ENCODE measurements around the gene MAML3. TPM values are rescaled to one million over a fixed set of nuclear protein-coding genes. Genes with fewer than 3 reads are reported as not detected.

The MAML3 gene
- total RNA-seq, 2 donors from 2014 or later: 6.3 to 6.5 TPM

- intact Hi-C loops (cut with DNase I): loop anchor here (5.0 to 10.0 kb wide), 4 partner anchors 84 to 494 kb away; partner anchors contain the start of gene MGST2 (in 1 of the 2)
- DNase-seq (ENCODE audit: low spot score): no peak
These were observed 4.5 kb upstream of the MAML3 start for GRCh38 chr4:140158365-140159030.

GRCh38 chr4:140157341-140157740 is 3.4 kb upstream of the MAML3 start:
- DNase-seq (ENCODE audit: low spot score): no peak
- intact Hi-C loops (cut with DNase I): loop anchor here (5.0 to 10.0 kb wide), 4 partner anchors 85 to 493 kb away; partner anchors contain the start of gene MGST2 (in 1 of the 2)

GRCh38 chr4:140156529-140157171 is 2.7 kb upstream of the MAML3 start:
- intact Hi-C loops (cut with DNase I): loop anchor here (5.0 to 10.0 kb wide), 4 partner anchors 86 to 492 kb away; partner anchors contain the start of gene MGST2 (in 1 of the 2)
- DNase-seq (ENCODE audit: low spot score): no peak

- intact Hi-C loops (cut with DNase I): loop anchor here (5.0 to 10.0 kb wide), 6 partner anchors 98 to 490 kb away; partner anchors contain the start of gene MGST2 (in 1 of the 2)
- DNase-seq (ENCODE audit: low spot score): no peak
These were observed 548 bp upstream of the MAML3 start for GRCh38 chr4:140154572-140154891.

GRCh38 chr4:140153419-140153717 is 616 bp downstream of the MAML3 start:
- intact Hi-C loops (cut with DNase I): loop anchor here (1.0 to 10.0 kb wide), 7 partner anchors 99 to 489 kb away; partner anchors contain the start of gene MGST2 (in 1 of the 2)
- DNase-seq (ENCODE audit: low spot score): no peak

- DNase-seq (ENCODE audit: low spot score): peak; percentile 87
- intact Hi-C loops (cut with DNase I): loop anchor here (1.0 to 10.0 kb wide), 7 partner anchors 99 to 488 kb away; partner anchors contain the start of gene MGST2 (in 1 of the 2)
These were observed 1.1 kb downstream of the MAML3 start for GRCh38 chr4:140152751-140153418.

- peak; percentile 90 for DNase-seq (ENCODE audit: low spot score)
- intact Hi-C loops (cut with DNase I): loop anchor here (5.0 to 10.0 kb wide), 6 partner anchors 100 to 487 kb away; partner anchors contain the start of gene MGST2 (in 1 of the 2)
These were observed 1.8 kb downstream of the MAML3 start for GRCh38 chr4:140152013-140152703.

GRCh38 chr4:140151699-140152012 is 2.3 kb downstream of the MAML3 start:
- intact Hi-C loops (cut with DNase I): loop anchor here (5.0 to 10.0 kb wide), 6 partner anchors 101 to 487 kb away; partner anchors contain the start of gene MGST2 (in 1 of the 2)

GRCh38 chr4:140150886-140151698 is 2.9 kb downstream of the MAML3 start:
- DNase-seq (ENCODE audit: low spot score): peak; percentile 95
- intact Hi-C loops (cut with DNase I): loop anchor here (5.0 to 10.0 kb wide), 6 partner anchors 101 to 486 kb away; partner anchors contain the start of gene MGST2 (in 1 of the 2)

More at GRCh38 chr4:140151699-140152012, 2.3 kb downstream of the MAML3 start:
- DNase-seq (ENCODE audit: low spot score): peak; percentile 89

GRCh38 chr4:140150636-140150885 is 3.4 kb downstream of the MAML3 start:
- intact Hi-C loops (cut with DNase I): loop anchor here (5.0 to 10.0 kb wide), 6 partner anchors 102 to 486 kb away; partner anchors contain the start of gene MGST2 (in 1 of the 2)
- no peak for DNase-seq (ENCODE audit: low spot score)

GRCh38 chr4:140149846-140150635 is 3.9 kb downstream of the MAML3 start:
- peak; percentile 92 for DNase-seq (ENCODE audit: low spot score)
- intact Hi-C loops (cut with DNase I): loop anchor here (5.0 to 10.0 kb wide), 6 partner anchors 102 to 485 kb away; partner anchors contain the start of gene MGST2 (in 1 of the 2)

GRCh38 chr4:140144050-140144449 is 9.9 kb downstream of the MAML3 start:
- DNase-seq (ENCODE audit: low spot score): no peak
- intact Hi-C loops (cut with DNase I): no loop called here

GRCh38 chr4:140141210-140141835 is 12.7 kb downstream of the MAML3 start:
- DNase-seq (ENCODE audit: low spot score): no peak
- intact Hi-C loops (cut with DNase I): no loop called here

GRCh38 chr4:140140566-140140965 is 13.4 kb downstream of the MAML3 start:
- intact Hi-C loops (cut with DNase I): no loop called here
- no peak for DNase-seq (ENCODE audit: low spot score)

GRCh38 chr4:140138428-140138827 is 15.6 kb downstream of the MAML3 start:
- DNase-seq (ENCODE audit: low spot score): no peak
- intact Hi-C loops (cut with DNase I): no loop called here

- intact Hi-C loops (cut with DNase I): no loop called here
- DNase-seq (ENCODE audit: low spot score): no peak
These were observed 16.3 kb downstream of the MAML3 start for GRCh38 chr4:140137671-140138070.

GRCh38 chr4:140136509-140136908 is 17.5 kb downstream of the MAML3 start:
- intact Hi-C loops (cut with DNase I): no loop called here
- no peak for DNase-seq (ENCODE audit: low spot score)

Measured in posterior vena cava (tissue), 2 donors.